Fibroblast of mammary gland (primary cell): ENCODE measurements around the gene CACNA1B.
"Not testable (repeated sequence)": the region's sequence is repeated elsewhere in the genome, so short reads cannot be mapped to it uniquely, and the experiment has no call there.

Experiments
- DNase-seq: peaks from one replicate; pipeline ENCODE4 v3.0.0-alpha.2; 2010; ENCODE audit warnings: low read depth
- H3K4me3 ChIP-seq: 2 replicates; pipeline ENCODE4 v1.5.1; 2011; ENCODE audit warnings: low read depth, mild to moderate bottlenecking, low read length, moderate library complexity; ENCODE audit not compliant: control insufficient read depth
- TF ChIP-seq, protein P1 (sequence below): conservative IDR thresholded peaks from 2 replicates; pipeline ENCODE4 v1.5.1; 2011; ENCODE audit warnings: low read depth, low read length, inconsistent platforms; ENCODE audit not compliant: control insufficient read depth, insufficient read depth

The CACNA1B gene

GRCh38 chr9:137877506-137878122 lies at the start of gene CACNA1B:
Gene CACNA1B, plus strand, starts transcription at chr9:137877782. Its CDS starts 152 bp downstream, at chr9:137877934.
- not testable (repeated sequence) for DNase-seq, H3K4me3 ChIP-seq

- TF ChIP-seq, protein P1, sequence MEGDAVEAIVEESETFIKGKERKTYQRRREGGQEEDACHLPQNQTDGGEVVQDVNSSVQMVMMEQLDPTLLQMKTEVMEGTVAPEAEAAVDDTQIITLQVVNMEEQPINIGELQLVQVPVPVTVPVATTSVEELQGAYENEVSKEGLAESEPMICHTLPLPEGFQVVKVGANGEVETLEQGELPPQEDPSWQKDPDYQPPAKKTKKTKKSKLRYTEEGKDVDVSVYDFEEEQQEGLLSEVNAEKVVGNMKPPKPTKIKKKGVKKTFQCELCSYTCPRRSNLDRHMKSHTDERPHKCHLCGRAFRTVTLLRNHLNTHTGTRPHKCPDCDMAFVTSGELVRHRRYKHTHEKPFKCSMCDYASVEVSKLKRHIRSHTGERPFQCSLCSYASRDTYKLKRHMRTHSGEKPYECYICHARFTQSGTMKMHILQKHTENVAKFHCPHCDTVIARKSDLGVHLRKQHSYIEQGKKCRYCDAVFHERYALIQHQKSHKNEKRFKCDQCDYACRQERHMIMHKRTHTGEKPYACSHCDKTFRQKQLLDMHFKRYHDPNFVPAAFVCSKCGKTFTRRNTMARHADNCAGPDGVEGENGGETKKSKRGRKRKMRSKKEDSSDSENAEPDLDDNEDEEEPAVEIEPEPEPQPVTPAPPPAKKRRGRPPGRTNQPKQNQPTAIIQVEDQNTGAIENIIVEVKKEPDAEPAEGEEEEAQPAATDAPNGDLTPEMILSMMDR = no peak
- DNase-seq = no peak
- H3K4me3 ChIP-seq = no peak overlapping the region
Observed at GRCh38 chr9:137827908-137828526, 49.6 kb upstream of the CACNA1B start.

DNA sequence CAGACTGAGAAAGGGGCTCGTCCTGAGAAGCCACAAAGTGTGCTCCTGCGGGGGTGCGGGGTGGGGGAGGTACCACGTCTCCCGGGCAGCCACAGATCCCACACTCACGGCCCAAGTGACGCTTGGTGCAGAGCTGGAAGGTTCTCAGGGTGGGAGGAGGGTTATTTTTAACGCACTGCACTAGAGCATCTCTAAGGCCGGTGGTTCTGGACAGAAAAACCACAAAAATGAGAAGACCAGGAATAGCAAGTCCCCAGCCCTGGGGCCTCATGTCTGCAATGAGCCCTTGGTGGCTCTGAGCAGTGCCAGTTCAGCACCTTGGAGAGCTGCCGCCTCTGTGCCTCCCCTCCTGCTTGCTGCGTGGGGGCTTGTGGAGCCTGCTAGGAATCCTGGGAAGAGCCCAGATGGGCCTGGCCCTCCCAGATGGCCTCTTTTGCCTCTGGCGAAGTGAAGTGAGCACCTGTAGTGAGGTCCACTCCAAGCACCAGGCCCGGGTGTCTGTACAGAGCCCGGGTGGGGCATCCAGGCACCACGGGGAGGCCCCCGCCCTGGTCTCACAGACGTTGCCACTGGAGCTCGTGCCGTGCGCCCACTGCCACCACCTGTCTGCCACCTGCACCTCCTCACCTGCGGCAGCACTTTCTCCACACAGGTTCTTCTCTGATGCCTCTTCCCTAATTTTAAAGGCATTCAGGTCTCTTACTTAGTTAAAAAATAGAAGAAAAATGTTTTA lies 48.9 kb upstream of the CACNA1B start:
- TF ChIP-seq, protein P1 = no peak
- peak; percentile 12 for DNase-seq

DNA sequence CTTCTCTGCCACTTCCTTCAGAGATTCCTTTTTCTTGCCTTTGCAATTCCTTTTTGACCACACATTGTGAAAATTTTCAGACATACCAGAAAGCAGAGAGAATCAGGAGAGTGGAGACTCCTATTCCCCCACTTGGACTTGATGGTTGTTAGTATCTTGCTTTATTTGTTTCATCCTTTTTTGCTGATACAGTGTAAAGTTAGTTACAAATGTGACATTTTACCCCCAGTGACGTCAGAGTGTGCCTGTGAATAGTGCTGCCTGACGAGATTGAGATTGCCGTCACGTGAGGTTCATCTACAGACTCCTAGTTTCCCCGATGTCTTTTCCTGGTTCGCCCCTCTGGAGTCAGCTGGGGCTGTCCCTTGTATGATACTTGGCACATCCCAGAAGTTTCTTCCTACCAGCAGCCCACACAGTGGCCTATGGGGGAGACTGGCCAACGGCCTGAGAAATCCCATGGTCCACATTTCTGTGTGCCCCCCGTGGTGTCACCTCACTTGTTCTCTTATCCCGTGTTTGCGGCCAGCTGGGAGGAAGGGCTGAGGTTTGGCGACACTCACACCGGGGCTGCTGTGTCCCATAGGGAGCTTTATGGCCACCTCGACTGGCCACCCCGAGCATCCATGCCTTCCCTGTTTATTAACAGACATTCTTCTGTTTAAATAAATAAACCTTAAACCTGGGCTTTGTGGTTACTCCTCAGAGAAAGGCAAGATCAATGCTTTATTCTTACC lies 48.2 kb upstream of the CACNA1B start:
- TF ChIP-seq, protein P1 = no peak
- no peak for DNase-seq
- no peak overlapping the region for H3K4me3 ChIP-seq

More for the DNA sequence above, 48.9 kb upstream of the CACNA1B start:
- no peak overlapping the region for H3K4me3 ChIP-seq

DNA sequence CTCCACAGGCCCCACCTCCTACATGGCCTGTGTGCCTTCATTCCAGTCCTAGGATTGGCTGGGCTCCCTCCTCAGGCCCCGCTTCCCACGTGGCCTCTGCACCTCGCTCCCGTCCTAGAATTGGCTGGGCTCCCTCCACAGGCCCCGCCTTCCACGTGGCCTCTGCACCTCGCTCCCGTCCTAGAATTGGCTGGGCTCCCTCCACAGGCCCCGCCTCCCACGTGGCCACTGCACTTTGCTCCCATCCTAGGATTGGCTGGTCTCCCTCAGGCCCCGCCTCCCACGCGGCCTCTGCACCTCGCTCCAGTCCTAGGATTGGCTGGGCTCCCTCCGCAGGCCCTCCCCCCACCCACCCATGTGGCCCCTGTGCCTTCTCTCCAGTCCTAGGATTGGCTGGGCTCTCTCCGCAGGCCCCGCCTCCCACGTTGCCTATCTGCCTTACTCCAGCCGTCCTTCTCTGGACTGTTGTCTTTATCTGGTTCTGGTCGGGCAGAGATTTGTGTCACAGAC lies 45.3 kb upstream of the CACNA1B start:
- no peak overlapping the region for H3K4me3 ChIP-seq
- no peak for DNase-seq
- TF ChIP-seq, protein P1 = no peak

DNA sequence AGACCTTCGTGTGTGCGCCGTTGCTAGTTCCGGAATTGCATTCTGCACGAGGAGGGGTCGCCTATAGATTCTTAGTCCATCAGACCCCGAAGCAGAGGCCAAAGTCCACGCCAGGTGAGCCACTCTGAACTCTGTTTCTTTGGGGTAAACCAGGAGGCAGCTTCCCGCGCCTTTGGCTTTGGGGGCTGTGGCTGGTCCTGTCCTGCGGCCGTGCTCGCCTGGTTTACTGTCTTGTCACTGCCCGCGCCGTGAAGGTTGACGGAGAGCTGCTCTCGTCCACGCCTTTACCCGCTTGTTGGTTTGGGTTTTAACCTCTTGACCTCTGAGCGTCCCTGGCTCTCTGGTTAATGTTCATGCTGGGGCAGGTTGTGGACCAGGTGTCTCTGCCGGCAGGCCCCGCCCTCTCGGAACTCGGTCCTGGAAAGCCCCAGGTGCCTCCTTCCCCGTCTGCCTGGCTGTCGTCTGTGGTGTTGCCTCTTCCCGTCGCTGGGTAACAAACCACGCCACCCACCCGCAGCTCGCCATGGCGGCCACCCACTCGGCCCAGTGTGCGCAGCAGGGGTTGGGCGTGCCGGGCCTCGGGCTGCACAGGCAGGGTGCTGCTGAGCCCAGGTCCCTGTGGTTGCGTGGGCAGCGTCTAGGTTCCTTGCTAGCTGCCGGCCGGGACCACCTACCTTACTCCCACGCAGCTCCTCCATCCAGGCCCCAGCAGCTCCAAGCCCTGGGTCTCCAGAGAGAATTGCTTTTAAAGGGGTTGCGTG lies 44.6 kb upstream of the CACNA1B start:
- TF ChIP-seq, protein P1 = no peak
- DNase-seq = no peak
- no peak overlapping the region for H3K4me3 ChIP-seq
